IPS-NIHi11 (cell line): ENCODE data around the gene KCNJ9.
"Not testable (repeated sequence)": the region's sequence is repeated elsewhere in the genome, so short reads cannot be mapped to it uniquely, and the experiment has no call there.

Source experiments
- DNase-seq: peaks from one replicate; pipeline ENCODE4 v3.0.0; 2012; ENCODE audit warnings: mixed read lengths, low spot score

The KCNJ9 gene

DNA sequence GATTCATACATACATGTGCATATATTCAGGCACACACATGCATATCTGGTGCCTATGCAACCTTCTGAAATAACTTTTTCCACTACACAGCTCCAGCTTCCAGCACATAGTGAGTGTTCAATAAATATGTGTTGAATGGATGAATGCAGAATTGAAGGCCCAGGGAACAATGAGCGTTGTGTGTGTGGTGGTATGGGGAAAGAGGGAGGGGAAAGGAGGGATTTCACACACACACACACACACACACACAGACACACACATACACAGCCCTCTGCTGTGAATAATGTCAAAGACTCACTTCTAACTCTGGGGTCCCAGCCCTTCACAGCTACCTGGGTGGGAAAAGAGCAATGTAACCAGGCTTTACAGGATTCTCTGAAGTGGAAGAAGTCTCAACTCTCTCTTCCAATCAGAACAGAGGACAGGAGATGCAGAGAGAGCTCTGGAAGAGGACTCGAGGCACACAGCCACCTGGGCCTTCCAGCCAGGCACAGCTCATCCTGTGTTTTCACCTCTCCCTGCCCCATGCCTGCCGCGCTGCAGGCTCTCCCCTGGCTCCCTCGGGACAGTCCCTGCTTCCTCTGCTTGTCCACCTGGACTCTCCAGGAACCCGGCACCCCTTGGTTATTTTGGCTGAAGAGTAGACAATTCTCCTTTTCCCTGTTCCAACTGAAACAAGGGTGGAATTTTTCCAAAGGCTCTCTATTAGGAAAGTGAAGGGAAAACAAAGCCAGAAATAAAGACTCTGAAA, 22.5 kb downstream of the KCNJ9 start:
- DNase-seq = no peak

DNA sequence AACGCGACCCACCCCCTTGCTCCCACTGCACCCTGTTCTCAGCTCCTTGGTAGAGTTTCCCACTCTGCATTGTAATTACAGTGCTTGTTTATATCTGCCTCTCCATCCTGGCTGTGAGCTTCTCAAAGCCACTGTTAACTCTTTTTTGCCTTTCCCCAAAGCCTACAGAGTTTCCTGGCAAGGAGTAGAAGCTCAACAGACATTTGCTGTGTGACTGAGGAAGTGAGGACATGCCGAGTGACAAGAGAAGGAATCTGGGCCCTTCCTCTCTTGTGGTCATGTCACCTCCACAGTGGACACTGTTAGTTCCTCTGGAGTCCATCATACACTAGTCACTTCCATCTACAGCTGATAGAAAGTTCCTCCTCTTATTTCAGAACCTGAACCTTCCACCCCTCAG, 23.1 kb downstream of the KCNJ9 start:
- no peak for DNase-seq

- DNase-seq = no peak
These were observed 23.8 kb downstream of the KCNJ9 start for GRCh38 chr1:160105155-160105554.

DNA sequence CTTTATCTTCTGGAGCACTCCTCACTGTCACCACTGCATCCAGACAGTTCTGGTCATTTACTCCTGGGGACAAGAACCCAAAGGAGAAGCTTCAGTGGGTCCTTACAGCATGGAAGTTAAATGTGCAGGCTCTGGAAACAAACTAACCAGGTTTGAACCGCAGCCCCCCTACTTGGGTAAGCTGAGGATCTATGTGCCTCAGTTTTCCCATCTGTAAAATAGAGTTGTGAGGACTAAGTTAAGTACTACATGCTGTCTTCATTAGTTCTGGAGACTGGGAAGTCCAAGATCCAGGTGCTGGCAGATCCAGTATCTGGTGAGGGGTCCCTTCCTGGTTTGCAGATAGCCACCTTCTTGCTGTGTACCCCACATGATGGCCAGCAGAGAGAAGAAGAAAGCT, 26.2 kb downstream of the KCNJ9 start:
- DNase-seq = no peak

DNA sequence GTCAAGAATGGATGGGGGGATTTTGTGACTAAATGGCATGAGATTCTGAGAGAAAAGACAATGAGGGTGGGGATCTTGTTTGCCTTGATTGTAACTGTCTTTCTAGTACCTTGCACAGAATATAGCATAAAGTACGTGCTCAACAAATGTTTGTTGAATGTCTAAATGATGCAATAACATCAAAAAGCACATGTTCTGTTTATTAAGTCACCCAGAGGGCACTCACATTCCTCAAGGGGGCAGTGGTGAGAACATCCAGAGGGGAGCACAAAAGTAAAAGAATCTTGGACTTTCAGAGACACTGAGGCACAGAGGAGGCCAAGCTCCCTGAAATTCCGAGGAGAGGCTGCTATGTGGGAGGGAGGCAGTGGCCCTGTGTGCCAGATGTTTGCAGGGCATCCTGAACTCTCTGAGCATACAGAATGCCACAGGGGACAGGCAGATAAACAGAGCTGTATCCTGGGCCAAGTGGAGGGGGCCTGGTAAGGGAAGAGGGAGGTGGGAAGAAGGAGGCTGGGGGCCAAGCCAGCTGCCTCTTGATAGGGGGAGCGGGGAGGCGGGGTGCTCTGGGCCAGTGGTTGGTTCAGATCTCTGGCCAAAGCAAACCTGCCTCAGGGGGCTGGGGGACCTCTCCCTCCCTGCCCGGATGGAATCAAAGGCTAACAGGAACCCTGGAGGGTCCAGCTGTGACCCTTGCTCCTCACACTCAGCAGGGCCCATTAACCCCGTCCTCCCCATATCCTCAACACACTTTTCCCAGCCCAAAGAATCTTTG, 27.7 kb downstream of the KCNJ9 start:
- peak; percentile 65 for DNase-seq

DNA sequence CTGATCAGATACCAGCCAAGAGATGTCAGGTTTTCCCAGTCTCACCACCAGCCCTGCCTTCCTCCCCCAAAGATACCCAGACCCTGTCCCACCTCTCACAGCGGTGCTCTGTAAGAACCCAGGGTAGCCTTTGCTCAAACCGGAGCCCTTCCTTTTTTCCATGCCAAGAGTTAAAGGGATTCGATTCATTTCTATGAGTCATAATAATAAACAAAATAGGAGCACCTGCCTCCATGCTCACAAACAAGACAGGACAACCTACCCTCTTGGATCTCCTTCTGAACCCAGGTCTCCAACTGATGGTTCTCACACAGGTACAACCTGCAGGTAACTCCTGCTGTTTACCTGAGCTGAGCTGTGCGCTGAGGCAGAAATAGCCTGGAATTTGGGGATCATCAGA, 28.3 kb downstream of the KCNJ9 start:
- no peak for DNase-seq

DNA sequence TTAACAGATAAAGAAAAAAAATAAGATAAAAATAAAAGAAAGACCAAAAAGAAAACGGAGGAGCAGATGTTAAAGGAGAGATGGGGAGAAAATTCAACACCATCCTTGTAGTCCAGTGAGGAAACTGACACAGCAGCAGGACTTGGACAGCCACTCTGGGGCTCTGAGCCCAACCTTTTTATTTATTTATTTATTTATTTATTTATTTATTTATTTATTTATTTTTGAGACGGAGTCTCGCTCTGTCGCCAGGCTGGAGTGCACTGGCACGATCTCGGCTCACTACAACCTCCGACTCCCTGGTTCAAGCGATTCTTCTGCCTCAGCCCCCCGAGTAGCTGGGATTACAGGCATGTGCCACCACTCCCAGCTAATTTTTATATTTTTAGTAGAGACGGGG, 30.1 kb downstream of the KCNJ9 start:
- DNase-seq = not testable (repeated sequence)

- no peak for DNase-seq
These were observed 31.0 kb downstream of the KCNJ9 start for GRCh38 chr1:160112357-160112756.

- DNase-seq = no peak
These were observed 32.1 kb downstream of the KCNJ9 start for GRCh38 chr1:160113407-160113806.

DNA sequence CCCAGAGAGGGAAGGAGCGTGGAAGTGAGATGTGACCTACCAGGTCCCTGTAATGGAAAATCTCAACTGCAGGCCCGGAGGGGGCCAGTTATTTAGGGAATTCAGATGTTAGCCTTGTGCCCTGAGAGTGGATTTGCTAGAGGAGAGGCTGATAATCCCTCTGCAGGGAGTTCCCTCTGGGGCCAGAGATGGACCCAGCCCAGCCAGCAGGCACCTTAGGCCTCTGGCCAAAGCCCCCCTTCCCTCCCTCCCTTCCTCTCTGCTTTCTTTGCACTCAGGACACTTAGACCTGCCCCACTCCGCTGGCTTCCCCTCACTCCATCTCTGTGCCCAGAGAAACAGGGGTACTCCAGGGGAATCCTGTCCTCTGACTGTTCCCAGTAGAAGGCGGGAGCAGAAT, 32.7 kb downstream of the KCNJ9 start:
- peak; percentile 41 for DNase-seq

DNA sequence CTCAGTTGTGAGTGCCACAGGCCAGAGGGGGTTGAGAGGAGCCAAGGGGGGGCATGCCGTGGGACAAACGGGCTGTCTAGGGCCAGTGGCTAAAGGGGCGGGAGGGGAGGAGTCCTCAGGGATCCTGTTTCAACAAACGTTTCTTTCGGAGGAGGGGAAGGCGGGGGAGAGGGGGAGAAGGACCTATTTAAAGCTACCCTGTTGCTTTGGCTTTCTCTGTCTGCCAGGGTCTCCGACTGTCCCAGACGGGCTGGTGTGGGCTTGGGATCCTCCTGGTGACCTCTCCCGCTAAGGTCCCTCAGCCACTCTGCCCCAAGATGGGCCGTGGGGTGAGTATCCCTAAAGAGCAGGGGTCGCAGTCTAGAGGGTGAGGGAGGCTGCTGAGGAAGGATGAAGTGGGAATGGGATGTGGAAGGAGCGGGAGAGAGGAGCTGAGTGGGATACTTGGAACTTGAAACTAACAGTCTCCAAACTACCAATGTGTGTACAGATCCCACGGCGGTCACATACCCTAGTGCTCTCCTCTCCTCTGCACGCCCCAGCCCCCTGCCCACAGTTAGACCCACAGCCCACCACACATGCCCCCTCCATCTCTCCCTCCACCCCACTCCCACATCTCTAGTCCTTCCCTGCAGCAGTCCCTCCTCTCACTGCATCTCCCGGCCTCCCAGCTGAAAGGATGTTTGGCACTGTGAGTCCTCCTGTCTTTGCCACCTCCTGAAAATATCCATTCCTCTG, 34.4 kb downstream of the KCNJ9 start, which contains the start of gene ATP1A2:
Gene ATP1A2 (plus strand): TSS at position 215 of the 738 bp plus-strand sequence. CDS start 103 bp downstream, at position 318.
- peak; percentile 72 for DNase-seq

DNA sequence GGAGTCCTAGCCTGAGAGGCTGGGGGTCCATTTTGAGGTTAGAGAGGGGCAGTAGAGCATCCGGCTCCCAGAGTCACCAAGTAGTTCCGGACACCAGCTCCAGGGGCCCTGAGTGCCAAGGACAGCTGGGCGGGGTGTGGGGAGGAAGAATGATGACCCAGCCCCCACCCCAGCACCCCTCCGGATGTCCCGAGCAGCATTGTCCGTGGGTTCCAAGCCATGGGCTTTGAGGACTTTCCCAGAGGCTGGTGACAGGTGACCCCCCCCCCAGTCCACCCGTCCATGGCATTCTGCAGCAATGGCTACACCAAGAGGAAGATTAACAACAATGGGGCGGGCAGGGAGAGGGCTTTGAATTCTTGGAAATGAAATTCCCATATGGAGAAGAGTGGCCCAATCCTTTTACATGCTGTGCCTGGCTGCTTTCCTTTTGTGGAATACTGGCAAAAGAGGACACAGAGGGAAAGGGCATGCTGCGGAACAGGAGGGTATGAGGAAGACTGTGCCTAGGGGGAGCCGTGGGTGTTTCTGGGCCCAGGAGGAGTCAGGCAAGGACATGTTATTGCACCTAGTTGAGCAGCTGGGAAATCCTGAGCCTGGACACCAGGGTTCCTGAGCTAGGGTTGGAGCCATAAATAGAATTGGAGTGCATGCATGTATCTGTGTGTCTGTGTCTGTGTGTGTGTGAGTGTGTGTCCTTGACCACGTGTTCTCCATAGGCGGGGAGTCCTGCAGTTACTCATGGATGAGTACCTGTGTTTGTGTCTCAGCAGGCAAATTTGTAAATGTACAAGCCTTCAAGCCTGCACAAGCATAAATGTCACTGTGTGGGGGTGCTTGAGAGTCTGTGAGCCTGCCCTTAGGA, 35.2 kb downstream of the KCNJ9 start:
- no peak for DNase-seq

GRCh38 chr1:160117300-160117699, 36.0 kb downstream of the KCNJ9 start:
- DNase-seq = no peak

DNA sequence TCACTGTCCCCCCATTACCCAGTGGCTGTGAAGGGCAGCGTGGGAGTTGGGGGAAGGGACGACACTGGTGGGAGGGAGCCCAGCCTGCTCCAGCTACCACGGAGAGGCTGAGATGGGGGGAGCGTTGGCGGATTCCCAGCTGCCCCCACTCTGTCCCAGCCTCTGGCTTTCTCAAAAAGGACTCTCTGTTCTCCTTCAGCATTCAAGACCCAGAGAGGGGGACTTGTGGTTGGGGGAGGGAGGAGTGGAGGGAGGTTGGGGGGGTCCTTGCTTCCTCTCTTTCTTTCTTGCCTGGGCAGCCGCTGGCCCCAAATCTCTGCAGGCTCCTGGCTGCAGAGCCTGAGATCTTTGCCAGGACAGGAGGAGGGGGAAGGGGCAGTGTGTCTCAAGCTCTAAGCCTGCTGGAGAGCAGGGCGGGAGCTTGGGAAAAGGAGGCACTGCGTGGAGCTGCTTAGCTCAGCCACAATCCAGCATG, 36.4 kb downstream of the KCNJ9 start:
- DNase-seq = peak; percentile 64

- no peak for DNase-seq
These were observed 37.6 kb downstream of the KCNJ9 start for GRCh38 chr1:160118928-160119327.

DNA sequence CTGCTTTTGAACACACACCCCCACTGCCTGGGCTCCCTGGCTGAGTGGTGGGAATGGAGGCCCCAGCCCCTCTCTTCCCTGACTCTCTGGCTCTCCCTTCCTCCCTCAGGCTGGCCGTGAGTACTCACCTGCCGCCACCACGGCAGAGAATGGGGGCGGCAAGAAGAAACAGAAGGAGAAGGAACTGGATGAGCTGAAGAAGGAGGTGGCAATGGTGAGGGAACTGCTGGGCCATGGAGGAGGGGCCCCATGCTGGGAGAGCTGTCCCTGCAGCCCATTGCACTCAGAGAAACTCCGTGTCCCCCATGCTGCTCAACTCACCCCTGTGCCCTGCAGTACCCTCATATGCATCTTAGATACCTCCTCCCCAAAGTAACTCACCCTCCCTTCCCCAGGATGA, 39.5 kb downstream of the KCNJ9 start:
- no peak for DNase-seq

- DNase-seq = no peak
These were observed 40.0 kb downstream of the KCNJ9 start for GRCh38 chr1:160121388-160121787.

DNA sequence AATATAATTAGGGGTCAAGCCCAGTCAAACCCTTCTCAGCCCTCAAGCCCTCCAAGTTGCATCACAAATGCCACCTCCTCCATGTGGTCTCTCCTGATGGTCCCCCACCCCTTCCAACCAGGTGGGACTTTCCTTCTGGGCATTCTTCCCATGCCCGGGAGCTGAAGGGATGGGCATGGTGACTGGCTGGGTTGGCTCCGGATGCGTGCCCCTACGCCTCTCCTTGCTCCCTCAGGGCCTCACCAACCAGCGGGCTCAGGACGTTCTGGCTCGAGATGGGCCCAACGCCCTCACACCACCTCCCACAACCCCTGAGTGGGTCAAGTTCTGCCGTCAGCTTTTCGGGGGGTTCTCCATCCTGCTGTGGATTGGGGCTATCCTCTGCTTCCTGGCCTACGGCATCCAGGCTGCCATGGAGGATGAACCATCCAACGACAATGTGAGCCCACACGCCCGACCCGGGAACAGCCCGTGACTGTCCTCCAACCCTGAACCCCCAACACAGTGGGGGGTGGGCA, 41.7 kb downstream of the KCNJ9 start:
- DNase-seq = no peak

DNA sequence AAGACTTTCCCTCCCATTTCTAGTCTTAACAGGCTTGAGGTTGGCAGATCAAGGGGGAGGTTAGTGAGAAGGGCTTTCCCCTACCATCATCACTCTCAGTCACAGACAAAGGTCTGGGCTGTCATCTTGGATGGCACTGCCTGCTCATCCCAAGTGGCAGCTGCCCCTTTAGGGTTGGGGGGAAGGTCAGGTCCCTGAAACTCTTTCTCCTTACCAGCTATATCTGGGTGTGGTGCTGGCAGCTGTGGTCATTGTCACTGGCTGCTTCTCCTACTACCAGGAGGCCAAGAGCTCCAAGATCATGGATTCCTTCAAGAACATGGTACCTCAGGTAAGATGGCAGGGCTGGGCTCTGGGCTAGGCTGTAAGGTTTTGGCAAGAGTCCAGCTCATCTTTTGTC, 42.4 kb downstream of the KCNJ9 start:
- no peak for DNase-seq

GRCh38 chr1:160124705-160125478, 43.6 kb downstream of the KCNJ9 start:
- peak; percentile 49 for DNase-seq

DNA sequence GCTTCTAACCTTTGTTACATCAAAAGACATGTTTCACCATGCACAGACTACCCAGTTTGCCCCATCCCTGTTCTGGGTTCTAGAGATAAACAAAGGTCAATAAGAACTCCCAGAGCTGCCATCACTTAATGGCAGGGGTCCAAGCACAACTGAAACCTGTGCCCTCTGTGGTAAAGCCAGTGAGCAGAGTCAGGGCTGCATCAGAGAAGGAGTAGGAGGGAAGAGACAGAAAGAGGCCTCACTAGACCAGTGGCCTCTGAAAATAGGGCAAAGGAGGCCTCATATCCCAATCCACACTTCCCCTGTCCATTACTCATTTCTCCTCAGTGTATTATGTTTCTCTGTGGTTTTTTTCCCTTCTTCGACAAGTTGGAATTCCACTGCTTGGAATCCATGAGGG, 44.4 kb downstream of the KCNJ9 start:
- no peak for DNase-seq
